ENCODE data around the gene RBMS3. TPM values are rescaled to one million over a fixed set of nuclear protein-coding genes. Genes with fewer than 3 reads are reported as not detected.

Gene RBMS3
- total RNA-seq, 2 experiments from 2014 or later = 1.0 TPM; not detected in 1

- CTCF ChIA-PET (ENCODE audit: unreplicated experiment) = no interaction called here
- no peak overlapping the region for H2AFZ ChIP-seq (ENCODE audit: low read length)
- 0 out of 2 replicates have a peak, but pooled peaks cover 3% of the 10 kb centered on the region for H3K9me2 ChIP-seq (ENCODE audit: insufficient read depth, low read length)
- no peaks in the 10 kb centered on the region for H3K9me3 ChIP-seq (ENCODE audit: low read length)
- no peak overlapping the region for H3K4me2 ChIP-seq (ENCODE audit: low read length)
- BruUV-seq (replicated peaks) = no TSS peak
- intact Hi-C loops (cut with micrococcal nuclease; ENCODE audit: unreplicated experiment) = no loop called here
- no peaks in the 10 kb centered on the region for H3K4me1 ChIP-seq (ENCODE audit: insufficient read depth, low read length, poor library complexity, severe bottlenecking)
- no peak for DNase-seq (ENCODE audit: low spot score)
- no peaks in the 10 kb centered on the region for H4K20me1 ChIP-seq (ENCODE audit: insufficient read depth, low read length)
- H3K4me3 ChIP-seq (ENCODE audit: low read depth, low read length, poor library complexity, severe bottlenecking) = no peak overlapping the region
- no peaks in the 10 kb centered on the region for H3K79me2 ChIP-seq (ENCODE audit: insufficient read depth, low read depth, low read length)
- TF ChIP-seq EZH2phosphoT487 (IDR thresholded peaks at IDR 0.05; ENCODE audit: borderline replicate concordance, low read depth, low read length) = no peak
- TF ChIP-seq CTCF (conservative IDR thresholded peaks at IDR 0.05; ENCODE audit: low read length) = no peak
- H3K27ac ChIP-seq (ENCODE audit: low read depth, low read length, poor library complexity, severe bottlenecking) = no peak overlapping the region
- no peaks in the 10 kb centered on the region for H3K36me3 ChIP-seq (ENCODE audit: insufficient read depth, low read length)
- POLR2A ChIA-PET = no interaction called here
These were observed 17.4 kb upstream of the RBMS3 start for GRCh38 chr3:29263476-29263875.

- BruUV-seq (replicated peaks) = no TSS peak
- no peak overlapping the region for H3K4me3 ChIP-seq (ENCODE audit: low read depth, low read length, poor library complexity, severe bottlenecking)
- H4K20me1 ChIP-seq (ENCODE audit: insufficient read depth, low read length) = no peaks in the 10 kb centered on the region
- no peaks in the 10 kb centered on the region for H3K36me3 ChIP-seq (ENCODE audit: insufficient read depth, low read length)
- no peaks in the 10 kb centered on the region for H3K9me3 ChIP-seq (ENCODE audit: low read length)
- ChIA-PET POLR2A (no interaction called here), CTCF (ENCODE audit: unreplicated experiment) (no interaction called here)
- peak overlapping the region; percentile 18 for H2AFZ ChIP-seq (ENCODE audit: low read length)
- H3K4me2 ChIP-seq (ENCODE audit: low read length) = no peak overlapping the region
- TF ChIP-seq EZH2phosphoT487 (IDR thresholded peaks at IDR 0.05; ENCODE audit: borderline replicate concordance, low read depth, low read length) (no peak), CTCF (conservative IDR thresholded peaks at IDR 0.05; ENCODE audit: low read length) (no peak)
- no peak for DNase-seq (ENCODE audit: low spot score)
- H3K9me2 ChIP-seq (ENCODE audit: insufficient read depth, low read length) = 0 out of 2 replicates have a peak, but pooled peaks cover 3% of the 10 kb centered on the region
- no peak overlapping the region for H3K27ac ChIP-seq (ENCODE audit: low read depth, low read length, poor library complexity, severe bottlenecking)
- intact Hi-C loops (cut with micrococcal nuclease; ENCODE audit: unreplicated experiment) = no loop called here
- no peaks in the 10 kb centered on the region for H3K79me2 ChIP-seq (ENCODE audit: insufficient read depth, low read depth, low read length)
- no peaks in the 10 kb centered on the region for H3K4me1 ChIP-seq (ENCODE audit: insufficient read depth, low read length, poor library complexity, severe bottlenecking)
These were observed 15.3 kb upstream of the RBMS3 start for GRCh38 chr3:29265509-29266072.

GRCh38 chr3:29267226-29267625 is 13.6 kb upstream of the RBMS3 start:
- no peak for TF ChIP-seq EZH2phosphoT487 (IDR thresholded peaks at IDR 0.05; ENCODE audit: borderline replicate concordance, low read depth, low read length)
- no peak for TF ChIP-seq CTCF (conservative IDR thresholded peaks at IDR 0.05; ENCODE audit: low read length)
- no peak overlapping the region for H2AFZ ChIP-seq (ENCODE audit: low read length)
- H3K27ac ChIP-seq (ENCODE audit: low read depth, low read length, poor library complexity, severe bottlenecking) = no peak overlapping the region
- no peak for DNase-seq (ENCODE audit: low spot score)
- BruUV-seq (replicated peaks) = no TSS peak
- H3K79me2 ChIP-seq (ENCODE audit: insufficient read depth, low read depth, low read length) = no peaks in the 10 kb centered on the region
- no peaks in the 10 kb centered on the region for H3K4me1 ChIP-seq (ENCODE audit: insufficient read depth, low read length, poor library complexity, severe bottlenecking)
- intact Hi-C loops (cut with micrococcal nuclease; ENCODE audit: unreplicated experiment) = no loop called here
- H3K9me2 ChIP-seq (ENCODE audit: insufficient read depth, low read length) = 0 out of 2 replicates have a peak, but pooled peaks cover 3% of the 10 kb centered on the region
- H3K4me3 ChIP-seq (ENCODE audit: low read depth, low read length, poor library complexity, severe bottlenecking) = no peak overlapping the region
- no peaks in the 10 kb centered on the region for H3K9me3 ChIP-seq (ENCODE audit: low read length)
- H4K20me1 ChIP-seq (ENCODE audit: insufficient read depth, low read length) = no peaks in the 10 kb centered on the region
- H3K4me2 ChIP-seq (ENCODE audit: low read length) = no peak overlapping the region
- no peaks in the 10 kb centered on the region for H3K36me3 ChIP-seq (ENCODE audit: insufficient read depth, low read length)
- ChIA-PET POLR2A (no interaction called here), CTCF (ENCODE audit: unreplicated experiment) (no interaction called here)

Data from OCI-LY7 (cell line).